ENCODE results near the gene STK10. TPM values are rescaled to one million over a fixed set of nuclear protein-coding genes. Genes with fewer than 3 reads are reported as not detected.

Gene STK10
- total and polyA plus RNA-seq, 9 of the 15 experiments (the other 6 are each of a cell fraction or from before 2014, with no cell fraction given): 0.30 to 6.7 (median 2.4) TPM

DNA sequence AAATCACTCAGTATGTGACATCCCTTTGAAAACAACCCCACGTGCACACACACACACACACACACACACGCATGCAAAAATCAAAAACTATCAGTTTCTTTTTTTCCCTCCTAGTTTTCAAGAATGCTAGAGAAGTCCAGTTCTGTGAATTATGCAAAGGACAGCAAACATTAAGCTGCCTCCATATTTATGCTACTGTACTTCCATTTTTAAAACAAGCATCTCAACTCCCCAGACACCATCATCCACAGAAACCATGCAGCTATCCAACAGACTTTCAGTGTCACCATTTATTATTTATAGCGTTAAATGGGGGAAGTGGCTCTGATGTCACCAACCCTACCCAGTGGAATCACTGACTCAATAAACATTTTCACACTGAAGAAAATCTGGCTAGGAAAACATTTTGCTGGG is 183.2 kb downstream of the STK10 start:
- Histone ChIP-seq H3K27ac (ENCODE audit: extremely low read depth, low read depth, low read length) (peak overlapping the region; percentile 23; the same call in 1 of the 3 replicates), H3K9me3 (replicated peaks; ENCODE audit: control insufficient read depth, insufficient read depth, low read depth, low read length) (no peaks in the 10 kb centered on the region), H2AFZ (ENCODE audit: low read depth, low read length) (no peak overlapping the region), H3K9ac (ENCODE audit: insufficient read depth in 1 of 2, low read depth in 2 of 2, low read length in 2 of 2) (peak overlapping the region in 1 of 2 experiments; percentile 98; a peak in 2 of 4 replicates), H3K9me1 (ENCODE audit: control insufficient read depth, insufficient read depth, low read length) (no peaks in the 10 kb centered on the region), H3K27me3 (ENCODE audit: control insufficient read depth in 2 of 2, insufficient read depth in 2 of 2, low read length in 2 of 2) (no peaks in the 10 kb centered on the region), H3K4me1 (replicated peaks in 1 of 2; ENCODE audit: control insufficient read depth in 2 of 2, insufficient read depth in 2 of 2, low read length in 2 of 2) (peaks cover 19 to 39% of the 10 kb centered on the region in 2 experiments), H4K20me1 (replicated peaks; ENCODE audit: control insufficient read depth, insufficient read depth, low read length) (peaks cover 18% of the 10 kb centered on the region), H3K4me3 (peak overlapping the region; percentile 93), H3K79me2 (ENCODE audit: control insufficient read depth, insufficient read depth, low read length) (peaks cover 69% of the 10 kb centered on the region), H3K4me2 (ENCODE audit: insufficient read depth, low read length) (peak overlapping the region; percentile 99), H3K36me3 (ENCODE audit: control insufficient read depth, insufficient read depth, low read length) (no peaks in the 10 kb centered on the region; the same call in 2 of the 3 replicates)
- POLR2A ChIA-PET: interaction anchor here (0.6 to 2.8 kb wide), 4 partner anchors 13 to 1244 kb away, joined by 3 to 20 read pairs (median 3); no protein-coding TSS in a partner anchor
- no TSS peak for BruUV-seq (replicated peaks)
- CTCF ChIA-PET (ENCODE audit: low intra/inter-chr PET ratio): no interaction called here
- DNase-seq (ENCODE audit: extremely low read depth in 1 of 4, low spot score in 3 of 4) (peak in 1 of 4 experiments; percentile 36), FAIRE-seq (peak; percentile 29), ATAC-seq (no peak)
- intact Hi-C loops (cut with micrococcal nuclease) (loop anchor here (2.0 to 5.0 kb wide), 3 partner anchors 36 to 92 kb away; no protein-coding TSS in a partner anchor), in situ Hi-C loops (cut with MboI) (no loop called here)
- WGBS (ENCODE audit: insufficient coverage, low coverage, missing lambda C conversion rate): 11% methylated on average over 3 of the region's 3 CpGs
- no peak for TF ChIP-seq PPARD (CRISPR knock-in tag; IDR thresholded peaks at IDR 0.05)
- TF ChIP-seq, protein P1, sequence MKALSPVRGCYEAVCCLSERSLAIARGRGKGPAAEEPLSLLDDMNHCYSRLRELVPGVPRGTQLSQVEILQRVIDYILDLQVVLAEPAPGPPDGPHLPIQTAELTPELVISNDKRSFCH (CRISPR knock-in tag; IDR thresholded peaks at IDR 0.05): no peak
- TF ChIP-seq, protein P1 (tag; IDR thresholded peaks at IDR 0.05): no peak
- no peak for TF ChIP-seq NFE2L1 (tag; IDR thresholded peaks at IDR 0.05; ENCODE audit: borderline replicate concordance, low read depth)
- no peak for TF ChIP-seq ZBTB17 (CRISPR knock-in tag; IDR thresholded peaks at IDR 0.05)
- no peak for TF ChIP-seq ZNF586 (CRISPR knock-in tag; conservative IDR thresholded peaks at IDR 0.05)
- TF ChIP-seq HCFC1 (IDR thresholded peaks at IDR 0.05; ENCODE audit: low read depth, low read length): no peak
- TF ChIP-seq TCF3 (CRISPR knock-in tag; IDR thresholded peaks at IDR 0.05): no peak
- TF ChIP-seq HLTF (IDR thresholded peaks at IDR 0.05): no peak
- TF ChIP-seq CEBPZ (IDR thresholded peaks at IDR 0.05; ENCODE audit: borderline replicate concordance, low read depth, low read length): no peak
- no peak for TF ChIP-seq LEF1 (IDR thresholded peaks at IDR 0.05)
- peak; percentile 51 to 61; a peak in 3 of 4 replicates for TF ChIP-seq FOXK2 (conservative IDR thresholded peaks at IDR 0.05 in 1 of 2, IDR thresholded peaks at IDR 0.05 in 1 of 2; ENCODE audit: low read depth in 2 of 2)
- peak; percentile 48 for TF ChIP-seq SPI1 (IDR thresholded peaks at IDR 0.05; ENCODE audit: borderline replicate concordance, low read depth, low read length)
- no peak for TF ChIP-seq NEUROD1 (IDR thresholded peaks at IDR 0.05; ENCODE audit: borderline replicate concordance, low read depth, low read length, partially characterized antibody)
- TF ChIP-seq CREM (IDR thresholded peaks at IDR 0.05; ENCODE audit: low read depth): peak; percentile 32; the same call in 1 of the 2 replicates
- TF ChIP-seq KLF6 (CRISPR knock-in tag; IDR thresholded peaks at IDR 0.05; ENCODE audit: borderline replicate concordance): no peak
- no peak for TF ChIP-seq CHD4 (IDR thresholded peaks at IDR 0.05; ENCODE audit: insufficient read depth, insufficient replicate concordance, low read depth, low read length, poor library complexity, severe bottlenecking)
- TF ChIP-seq CBX2 (IDR thresholded peaks at IDR 0.05; ENCODE audit: insufficient read depth, low read length, poor library complexity, severe bottlenecking): no peak
- no peak for TF ChIP-seq SNIP1 (IDR thresholded peaks at IDR 0.05; ENCODE audit: low read depth)
- no peak for TF ChIP-seq ZBED1 (IDR thresholded peaks at IDR 0.05)
- no peak for TF ChIP-seq ILK (tag; IDR thresholded peaks at IDR 0.05; ENCODE audit: borderline replicate concordance, low read depth)
